ENCODE measurements around the gene RHBDL2. TPM values are rescaled to one million over a fixed set of nuclear protein-coding genes. Genes with fewer than 3 reads are reported as not detected.

The RHBDL2 gene
- total RNA-seq, 1 experiment from 2014 or later = not detected

DNA sequence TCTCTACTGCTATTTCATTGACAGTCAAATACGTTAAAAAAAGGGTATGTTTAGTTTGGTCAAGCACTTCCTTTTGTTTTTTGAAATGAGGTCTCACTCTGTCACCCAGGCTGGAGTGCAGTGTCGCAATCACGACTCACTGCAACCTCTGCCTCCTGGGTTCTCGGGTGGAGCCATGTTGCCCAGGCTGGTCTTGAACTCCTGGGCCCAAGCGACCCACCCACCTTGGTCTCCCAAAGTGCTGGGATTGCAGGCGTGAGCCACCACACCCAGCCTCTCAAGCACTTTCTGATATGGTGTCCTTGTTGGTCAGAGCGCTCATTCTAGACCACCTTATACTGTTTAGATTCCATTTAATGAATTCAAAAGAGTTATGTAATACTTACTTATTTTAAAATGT lies 20.9 kb upstream of the RHBDL2 start:
- no TSS peak for BruUV-seq (replicated peaks)
- Histone ChIP-seq H2AFZ (ENCODE audit: low read depth, low read length, poor library complexity, severe bottlenecking) (peak overlapping the region; percentile 95), H3K4me2 (ENCODE audit: low read length) (peak overlapping the region; percentile 40), H3K79me2 (ENCODE audit: insufficient read depth, low read length) (no peaks in the 10 kb centered on the region), H3K9ac (ENCODE audit: low read length) (no peak overlapping the region), H3K9me2 (ENCODE audit: insufficient read depth) (no peaks in the 10 kb centered on the region), H3K4me1 (ENCODE audit: control insufficient read depth in 1 of 2, insufficient read depth in 2 of 2, low read length in 2 of 2) (peaks cover 33 to 59% of the 10 kb centered on the region in 2 experiments), H3K4me3 (replicated peaks in 1 of 2; ENCODE audit: low read depth in 1 of 2, low read length in 2 of 2) (no peak overlapping the region), H3K36me3 (ENCODE audit: control insufficient read depth in 1 of 2, insufficient read depth in 2 of 2, low read length in 2 of 2) (no peaks in the 10 kb centered on the region), H3K27me3 (ENCODE audit: insufficient read depth, low read length) (no peaks in the 10 kb centered on the region), H3K27ac (ENCODE audit: low read depth, low read length) (no peak overlapping the region), H3K9me3 (ENCODE audit: control insufficient read depth in 1 of 2, insufficient read depth in 1 of 2, low read depth in 1 of 2, low read length in 2 of 2) (no peaks in the 10 kb centered on the region), H4K20me1 (ENCODE audit: insufficient read depth) (no peaks in the 10 kb centered on the region)
- ChIA-PET RAD21 (ENCODE audit: low non-redundant PET in 1 of 2, low total read pairs in 2 of 2, uncharacterized antibody in 2 of 2, unreplicated experiment in 2 of 2) (no interaction called here), POLR2A (no interaction called here), CTCF (no interaction called here)
- TF ChIP-seq SP1 (IDR thresholded peaks at IDR 0.05; ENCODE audit: low read depth) (no peak), EZH2phosphoT487 (IDR thresholded peaks at IDR 0.05; ENCODE audit: borderline replicate concordance) (no peak), EZH2 (IDR thresholded peaks at IDR 0.05) (no peak), CTCF (IDR thresholded peaks at IDR 0.05 in 2 of 3, conservative IDR thresholded peaks at IDR 0.05 in 1 of 3; ENCODE audit: borderline replicate concordance in 1 of 3, insufficient read depth in 1 of 3, low read depth in 2 of 3, low read length in 2 of 3) (no peak), TCF7L2 (IDR thresholded peaks at IDR 0.05; ENCODE audit: borderline replicate concordance, extremely low read depth, insufficient read depth, insufficient read length) (no peak), POLR2A (IDR thresholded peaks at IDR 0.05; ENCODE audit: borderline replicate concordance, extremely low read depth, insufficient read depth, insufficient read length) (no peak), JUND (IDR thresholded peaks at IDR 0.05) (peak; percentile 45; the same call in 1 of the 2 replicates), FOSL1 (IDR thresholded peaks at IDR 0.05; ENCODE audit: low read depth) (peak; percentile 53; the same call in 1 of the 2 replicates), POLR2AphosphoS5 (IDR thresholded peaks at IDR 0.05; ENCODE audit: low read depth, low read length) (no peak), RAD21 (IDR thresholded peaks at IDR 0.05; ENCODE audit: low read depth) (no peak), EGR1 (IDR thresholded peaks at IDR 0.05; ENCODE audit: low read depth) (no peak), CEBPB (IDR thresholded peaks at IDR 0.05; ENCODE audit: low read depth) (peak; percentile 96), MAX (IDR thresholded peaks at IDR 0.05) (0 out of 2 replicates have a peak, but pooled peaks have one; percentile 9), CBX3 (IDR thresholded peaks at IDR 0.05; ENCODE audit: low read depth) (peak; percentile 28; the same call in 1 of the 2 replicates), ELF1 (IDR thresholded peaks at IDR 0.05; ENCODE audit: borderline replicate concordance, low read depth) (no peak), YY1 (IDR thresholded peaks at IDR 0.05; ENCODE audit: extremely low read depth, insufficient replicate concordance, low read depth, low read length) (peak; percentile 19), SIN3A (IDR thresholded peaks at IDR 0.05; ENCODE audit: low read depth) (no peak)
- TF ChIP-seq, protein P1, sequence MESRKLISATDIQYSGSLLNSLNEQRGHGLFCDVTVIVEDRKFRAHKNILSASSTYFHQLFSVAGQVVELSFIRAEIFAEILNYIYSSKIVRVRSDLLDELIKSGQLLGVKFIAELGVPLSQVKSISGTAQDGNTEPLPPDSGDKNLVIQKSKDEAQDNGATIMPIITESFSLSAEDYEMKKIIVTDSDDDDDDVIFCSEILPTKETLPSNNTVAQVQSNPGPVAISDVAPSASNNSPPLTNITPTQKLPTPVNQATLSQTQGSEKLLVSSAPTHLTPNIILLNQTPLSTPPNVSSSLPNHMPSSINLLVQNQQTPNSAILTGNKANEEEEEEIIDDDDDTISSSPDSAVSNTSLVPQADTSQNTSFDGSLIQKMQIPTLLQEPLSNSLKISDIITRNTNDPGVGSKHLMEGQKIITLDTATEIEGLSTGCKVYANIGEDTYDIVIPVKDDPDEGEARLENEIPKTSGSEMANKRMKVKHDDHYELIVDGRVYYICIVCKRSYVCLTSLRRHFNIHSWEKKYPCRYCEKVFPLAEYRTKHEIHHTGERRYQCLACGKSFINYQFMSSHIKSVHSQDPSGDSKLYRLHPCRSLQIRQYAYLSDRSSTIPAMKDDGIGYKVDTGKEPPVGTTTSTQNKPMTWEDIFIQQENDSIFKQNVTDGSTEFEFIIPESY (IDR thresholded peaks at IDR 0.05; ENCODE audit: extremely low read depth, insufficient replicate concordance, low read length) = no peak
- TF ChIP-seq, protein P2, sequence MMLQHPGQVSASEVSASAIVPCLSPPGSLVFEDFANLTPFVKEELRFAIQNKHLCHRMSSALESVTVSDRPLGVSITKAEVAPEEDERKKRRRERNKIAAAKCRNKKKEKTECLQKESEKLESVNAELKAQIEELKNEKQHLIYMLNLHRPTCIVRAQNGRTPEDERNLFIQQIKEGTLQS (IDR thresholded peaks at IDR 0.05) = 0 out of 2 replicates have a peak, but pooled peaks have one; percentile 13
- intact Hi-C loops (cut with micrococcal nuclease) = loop anchor here (5.0 kb wide), 1 partner anchor 65 kb away; the partner anchor contains the start of gene NDUFS5
- ATAC-seq = no peak
- DNase-seq (ENCODE audit: low read depth, low spot score) = no peak
